GM12878 (cell line): ENCODE measurements around the gene NEURL4. TPM values are rescaled to one million over a fixed set of nuclear protein-coding genes. Genes with fewer than 3 reads are reported as not detected.

ENCODE experiments used
- ATAC-seq: fragments of 200-7000 bp; cut with Tn5 transposase; 3 replicates; pipeline ENCODE4 v1.9.1; 2020; ENCODE audit warnings: mild to moderate bottlenecking, moderate library complexity
- BruUV-seq: library from RNA; stranded (reverse); fragments of 400-500 nt; replicated peaks from 2 replicates; lab custom pipeline; 2021; lab: Mats Ljungman, UMichigan
- CTCF ChIA-PET: fragments of 300-600 bp; sonication (Branson Sonifier 250); formaldehyde crosslinking; extraction: SDS; loops from one replicate; lab custom pipeline; 2021; ENCODE audit warnings: inconsistent platforms; lab: Yijun Ruan, JAX
- POLR2A ChIA-PET: fragments of 350-600 bp; formaldehyde crosslinking; extraction: SDS; loops from one replicate; lab custom pipeline; 2021; ENCODE audit warnings: inconsistent platforms; lab: Charles Lee
- RAD21 ChIA-PET: fragments of 300-600 bp; sonication (Branson Sonifier 250); formaldehyde crosslinking; loops from one replicate; lab custom pipeline; 2023; ENCODE audit warnings: antibody characterized with exemption; ENCODE audit not compliant: unreplicated experiment; lab: Charles Lee
- SMC1A ChIA-PET: fragments of 300-600 bp; sonication (Branson Sonifier 250); formaldehyde crosslinking; loops from one replicate; lab custom pipeline; 2023; ENCODE audit not compliant: unreplicated experiment, uncharacterized antibody; lab: Charles Lee
- DNase-seq: peaks from one replicate; pipeline ENCODE4 v3.0.0-alpha.2; 2011; ENCODE audit warnings: low read depth, low spot score
- FAIRE-seq: peaks from 3 replicates; lab custom pipeline; 2011; peaks lifted over from hg19 to GRCh38; lab: Jason Lieb, UNC
- H2AFZ ChIP-seq: 2 replicates; pipeline ENCODE4 v1.6.0; 2011; ENCODE audit warnings: low read depth, low read length, control low read depth; ENCODE audit not compliant: control insufficient read depth
- H3K27ac ChIP-seq: 2 replicates; pipeline ENCODE4 v1.5.1; 2011; ENCODE audit warnings: control low read depth; ENCODE audit not compliant: control insufficient read depth, insufficient read depth
- H3K27me3 ChIP-seq, 2 experiments: replicated peaks in 1 of 2; 2 replicates each; pipeline versions ENCODE4 v1.6.0 to v1.6.1; 2011; ENCODE audit warnings: low read length in 1 of 2; ENCODE audit not compliant: control insufficient read depth in 2 of 2, insufficient read depth in 2 of 2
- H3K36me3 ChIP-seq, 2 experiments: 2 replicates each; pipeline ENCODE4 v1.5.1; 2011; ENCODE audit warnings: low read length in 1 of 2; ENCODE audit not compliant: control insufficient read depth in 2 of 2, insufficient read depth in 2 of 2
- H3K4me1 ChIP-seq: 2 replicates; pipeline ENCODE4 v1.6.1; 2011; ENCODE audit warnings: mild to moderate bottlenecking, low read length, moderate library complexity, mixed read lengths; ENCODE audit not compliant: control insufficient read depth, insufficient read depth
- H3K4me2 ChIP-seq: 2 replicates; pipeline ENCODE4 v1.6.0; 2011; ENCODE audit warnings: control low read depth; ENCODE audit not compliant: control insufficient read depth, insufficient read depth
- H3K4me3 ChIP-seq: fragments of 200-600 bp; sonication (generic); 2 replicates; pipeline ENCODE4 v1.5.1; 2016
- H3K79me2 ChIP-seq: 2 replicates; pipeline ENCODE4 v1.6.0; 2011; ENCODE audit warnings: low read length; ENCODE audit not compliant: control insufficient read depth, insufficient read depth
- H3K9ac ChIP-seq: 2 replicates; pipeline ENCODE4 v1.8.0; 2011; ENCODE audit warnings: low read length, control low read depth, mixed read lengths; ENCODE audit not compliant: control insufficient read depth, insufficient read depth
- H3K9me3 ChIP-seq: replicated peaks from 3 replicates; pipeline ENCODE4 v1.5.1; 2011; ENCODE audit warnings: mild to moderate bottlenecking, low read length; ENCODE audit not compliant: control insufficient read depth, insufficient read depth
- H4K20me1 ChIP-seq: 2 replicates; pipeline ENCODE4 v1.6.0; 2011; ENCODE audit not compliant: control insufficient read depth, insufficient read depth
- BHLHE40 ChIP-seq, 2 experiments: fragments of 450-650 bp in 1 of 2; IDR thresholded peaks; 2 replicates each; pipeline ENCODE4 v1.6.1; 2011 to 2017; ENCODE audit warnings: low read depth in 2 of 2, borderline replicate concordance in 1 of 2, improper control_type of control experiment in 1 of 2, low read length in 1 of 2, mild to moderate bottlenecking in 1 of 2
- CHD2 ChIP-seq: IDR thresholded peaks from 2 replicates; pipeline ENCODE4 v1.6.1; 2011; ENCODE audit warnings: low read depth, low read length, improper control_type of control experiment, borderline replicate concordance
- IRF4 ChIP-seq: IDR thresholded peaks from 2 replicates; pipeline ENCODE4 v1.6.1; 2011; ENCODE audit warnings: low read depth, low read length
- LARP7 ChIP-seq: fragments of 450-650 bp; IDR thresholded peaks from 2 replicates; pipeline ENCODE4 v1.6.1; 2017; ENCODE audit warnings: mild to moderate bottlenecking
- NRF1 ChIP-seq: conservative IDR thresholded peaks from 2 replicates; pipeline ENCODE4 v1.6.1; 2011; ENCODE audit warnings: mild to moderate bottlenecking, low read depth, low read length, improper control_type of control experiment
- RAD21 ChIP-seq: IDR thresholded peaks from 2 replicates; pipeline ENCODE4 v1.6.1; 2011; ENCODE audit warnings: mild to moderate bottlenecking, low read depth, low read length, moderate library complexity; ENCODE audit not compliant: insufficient read depth
- SMARCA5 ChIP-seq: fragments of 450-650 bp; IDR thresholded peaks from 2 replicates; pipeline ENCODE4 v1.6.1; 2017; ENCODE audit warnings: mild to moderate bottlenecking
- SMC3 ChIP-seq: IDR thresholded peaks from 2 replicates; pipeline ENCODE4 v1.6.1; 2011; ENCODE audit warnings: low read length, improper control_type of control experiment, borderline replicate concordance
- YY1 ChIP-seq: IDR thresholded peaks from 2 replicates; pipeline ENCODE4 v1.6.1; 2011; ENCODE audit warnings: low read depth, mild to moderate bottlenecking, low read length
- WGBS: methylation state at CpG from one replicate; pipeline ENCODE4 v1.1.6; 2016; ENCODE audit warnings: low lambda C conversion rate; ENCODE audit not compliant: insufficient replicate concordance, insufficient coverage; ENCODE audit errors: missing lambda C conversion rate; 5-methylcytosine and 5-hydroxymethylcytosine counted together
- in situ Hi-C: fragments of 300-500 bp; cut with MboI; formaldehyde crosslinking; loops from 9 replicates; pipeline ENCODE4 v1.14.3; 2018; ENCODE audit warnings: mixed read lengths
- intact Hi-C: fragments of 100-400 bp; cut with micrococcal nuclease; formaldehyde crosslinking; loops from one replicate; pipeline ENCODE4 v1.14.2; 2022; ENCODE audit not compliant: unreplicated experiment
- polyA plus RNA-seq, 11 experiments: library from polyadenylated mRNA; depleted of rRNA in 4 of 11; unstranded in 6 of 11; stranded (reverse) in 5 of 11; fragments of >200 nt; fragmentation: Nextera tagmentation in 4 of 11; fragmentation: Illumina TruSeq in 1 of 11; extraction: Ambion mirVana in 4 of 11; extraction: Trizol in 1 of 11; gene quantifications; 1 replicate in 1 of 11; 2 replicates in 10 of 11; pipeline versions ENCODE4 v1.2.1 to v1.2.3, GENCODE V29; 2011 to 2016; ENCODE audit warnings: inconsistent platforms in 2 of 11, missing spikeins in 2 of 11, low read depth in 1 of 11
- total RNA-seq, 4 experiments: library from RNA; depleted of rRNA in 3 of 4; stranded (reverse); fragments of >200 nt in 3 of 4; fragmentation: Illumina TruSeq in 1 of 4; extraction: Trizol in 1 of 4; gene quantifications; 2 replicates each; pipeline versions ENCODE4 v1.2.1 to v1.2.3, GENCODE V29; 2013 to 2021
- TF ChIP-seq, protein P1 (sequence below): fragments of 450-650 bp; conservative IDR thresholded peaks from 2 replicates; pipeline ENCODE4 v1.6.1; 2017; ENCODE audit warnings: mild to moderate bottlenecking, moderate library complexity
- TF ChIP-seq, protein P2 (sequence below): fragments of 450-650 bp; IDR thresholded peaks from 2 replicates; pipeline ENCODE4 v1.6.1; 2016; ENCODE audit warnings: mild to moderate bottlenecking
- TF ChIP-seq, protein P3 (sequence below): fragments of 450-650 bp; formaldehyde crosslinking; IDR thresholded peaks from 2 replicates; pipeline ENCODE4 v1.5.0; 2022; ENCODE audit warnings: mild to moderate bottlenecking, missing genetic modification characterization

The NEURL4 gene
- total and polyA plus RNA-seq, 10 of the 15 experiments (the other 5 are each of a cell fraction or from before 2014, with no cell fraction given), result 0.03 to 41.9 (median 10.0) TPM

DNA sequence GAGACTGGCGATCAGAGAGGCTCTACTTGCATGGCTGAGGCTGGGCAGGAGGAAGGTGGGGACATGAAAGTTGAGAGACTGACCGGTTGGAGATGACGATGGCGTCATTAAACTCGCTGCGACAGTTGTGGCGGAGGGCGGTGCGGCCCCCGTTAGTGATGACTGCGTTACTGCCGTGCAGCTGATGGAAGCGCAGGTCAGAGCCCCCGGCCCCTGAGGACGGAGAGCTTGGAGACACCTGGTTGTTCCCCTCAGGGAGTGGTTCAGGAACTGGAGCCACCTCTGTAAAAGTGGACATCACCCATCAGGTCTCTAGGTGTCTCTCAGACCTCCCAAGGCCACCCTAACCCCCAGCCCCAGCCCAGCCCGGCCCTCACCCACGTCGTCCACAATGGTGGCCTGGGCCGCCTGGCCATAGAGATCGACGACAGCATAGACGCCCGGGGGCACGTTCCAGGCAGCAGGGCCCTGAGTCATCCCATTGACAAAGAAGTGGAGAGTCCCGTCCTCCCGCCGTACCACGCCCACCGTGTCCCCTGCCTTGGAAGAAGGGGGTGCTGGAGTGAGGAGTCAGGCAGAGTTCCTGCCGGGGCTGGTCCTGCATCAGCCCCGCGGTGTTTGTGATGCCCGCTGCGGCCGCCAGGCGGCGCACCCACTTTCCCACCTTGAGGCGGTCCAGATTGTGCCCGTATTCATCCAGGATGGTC is 5.3 kb downstream of the NEURL4 start:
- FAIRE-seq (peak; percentile 13), ATAC-seq (peak; percentile 77), DNase-seq (no peak)
- Histone ChIP-seq H3K4me3 (no peak overlapping the region), H3K9me3 (no peaks in the 10 kb centered on the region), H3K4me2 (peak overlapping the region; percentile 26; the same call in 1 of the 2 replicates), H3K4me1 (peaks cover 5% of the 10 kb centered on the region), H4K20me1 (no peaks in the 10 kb centered on the region), H3K27me3 (no peaks in the 10 kb centered on the region), H3K27ac (no peak overlapping the region), H2AFZ (no peak overlapping the region), H3K79me2 (peaks cover 14% of the 10 kb centered on the region), H3K9ac (no peak overlapping the region), H3K36me3 (peaks cover 9 to 33% of the 10 kb centered on the region in 2 experiments; a peak in 3 of 4 replicates)
- intact Hi-C loops (loop anchor here (1.0 kb wide), 1 partner anchor 21 kb away; no protein-coding TSS in a partner anchor), in situ Hi-C loops (no loop called here)
- ChIA-PET RAD21 (interaction anchor here (1.3 to 2.4 kb wide), 3 partner anchors 13 to 22 kb away, joined by 4 to 13 read pairs (median 12); partner anchors contain the start of gene ACAP1), POLR2A (interaction anchor here (1.3 kb wide), 1 partner anchor 13 kb away, joined by 9 read pairs; the partner anchor contains the start of gene ACAP1), CTCF (interaction anchor here (0.8 to 7.9 kb wide), 5 partner anchors 13 to 191 kb away, joined by 3 to 49 read pairs (median 9); partner anchors contain the start of genes ACAP1 and PHF23), SMC1A (interaction anchor here (1.1 to 3.5 kb wide), 3 partner anchors 13 to 22 kb away, joined by 3 to 21 read pairs (median 6); partner anchors contain the start of gene ACAP1)
- BruUV-seq, result no TSS peak
- WGBS, result 54% methylated on average over 38 of the region's 39 CpGs
- peak; percentile 87 for TF ChIP-seq IRF4
- no peak for TF ChIP-seq NRF1
- peak; percentile 74; the same call in 1 of the 2 replicates for TF ChIP-seq SMARCA5
- peak; percentile 70 for TF ChIP-seq RAD21
- peak; percentile 90 for TF ChIP-seq SMC3
- TF ChIP-seq, protein P1, sequence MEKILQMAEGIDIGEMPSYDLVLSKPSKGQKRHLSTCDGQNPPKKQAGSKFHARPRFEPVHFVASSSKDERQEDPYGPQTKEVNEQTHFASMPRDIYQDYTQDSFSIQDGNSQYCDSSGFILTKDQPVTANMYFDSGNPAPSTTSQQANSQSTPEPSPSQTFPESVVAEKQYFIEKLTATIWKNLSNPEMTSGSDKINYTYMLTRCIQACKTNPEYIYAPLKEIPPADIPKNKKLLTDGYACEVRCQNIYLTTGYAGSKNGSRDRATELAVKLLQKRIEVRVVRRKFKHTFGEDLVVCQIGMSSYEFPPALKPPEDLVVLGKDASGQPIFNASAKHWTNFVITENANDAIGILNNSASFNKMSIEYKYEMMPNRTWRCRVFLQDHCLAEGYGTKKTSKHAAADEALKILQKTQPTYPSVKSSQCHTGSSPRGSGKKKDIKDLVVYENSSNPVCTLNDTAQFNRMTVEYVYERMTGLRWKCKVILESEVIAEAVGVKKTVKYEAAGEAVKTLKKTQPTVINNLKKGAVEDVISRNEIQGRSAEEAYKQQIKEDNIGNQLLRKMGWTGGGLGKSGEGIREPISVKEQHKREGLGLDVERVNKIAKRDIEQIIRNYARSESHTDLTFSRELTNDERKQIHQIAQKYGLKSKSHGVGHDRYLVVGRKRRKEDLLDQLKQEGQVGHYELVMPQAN, result no peak
- TF ChIP-seq LARP7, result 0 out of 2 replicates have a peak, but pooled peaks have one; percentile 65
- TF ChIP-seq CHD2, result 0 out of 2 replicates have a peak, but pooled peaks have one; percentile 13
- TF ChIP-seq, protein P2, sequence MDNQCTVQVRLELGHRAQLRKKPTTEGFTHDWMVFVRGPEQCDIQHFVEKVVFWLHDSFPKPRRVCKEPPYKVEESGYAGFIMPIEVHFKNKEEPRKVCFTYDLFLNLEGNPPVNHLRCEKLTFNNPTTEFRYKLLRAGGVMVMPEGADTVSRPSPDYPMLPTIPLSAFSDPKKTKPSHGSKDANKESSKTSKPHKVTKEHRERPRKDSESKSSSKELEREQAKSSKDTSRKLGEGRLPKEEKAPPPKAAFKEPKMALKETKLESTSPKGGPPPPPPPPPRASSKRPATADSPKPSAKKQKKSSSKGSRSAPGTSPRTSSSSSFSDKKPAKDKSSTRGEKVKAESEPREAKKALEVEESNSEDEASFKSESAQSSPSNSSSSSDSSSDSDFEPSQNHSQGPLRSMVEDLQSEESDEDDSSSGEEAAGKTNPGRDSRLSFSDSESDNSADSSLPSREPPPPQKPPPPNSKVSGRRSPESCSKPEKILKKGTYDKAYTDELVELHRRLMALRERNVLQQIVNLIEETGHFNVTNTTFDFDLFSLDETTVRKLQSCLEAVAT, result peak; percentile 56; the same call in 1 of the 2 replicates
- TF ChIP-seq YY1, result peak; percentile 80
- 0 out of 4 replicates have a peak, but pooled peaks of 1 of the 2 experiments have one; percentile 14 for TF ChIP-seq BHLHE40 (IDR thresholded peaks at IDR 0.05; ENCODE audit: borderline replicate concordance in 1 of 2, low read depth in 2 of 2, low read length in 1 of 2)
- TF ChIP-seq, protein P3, sequence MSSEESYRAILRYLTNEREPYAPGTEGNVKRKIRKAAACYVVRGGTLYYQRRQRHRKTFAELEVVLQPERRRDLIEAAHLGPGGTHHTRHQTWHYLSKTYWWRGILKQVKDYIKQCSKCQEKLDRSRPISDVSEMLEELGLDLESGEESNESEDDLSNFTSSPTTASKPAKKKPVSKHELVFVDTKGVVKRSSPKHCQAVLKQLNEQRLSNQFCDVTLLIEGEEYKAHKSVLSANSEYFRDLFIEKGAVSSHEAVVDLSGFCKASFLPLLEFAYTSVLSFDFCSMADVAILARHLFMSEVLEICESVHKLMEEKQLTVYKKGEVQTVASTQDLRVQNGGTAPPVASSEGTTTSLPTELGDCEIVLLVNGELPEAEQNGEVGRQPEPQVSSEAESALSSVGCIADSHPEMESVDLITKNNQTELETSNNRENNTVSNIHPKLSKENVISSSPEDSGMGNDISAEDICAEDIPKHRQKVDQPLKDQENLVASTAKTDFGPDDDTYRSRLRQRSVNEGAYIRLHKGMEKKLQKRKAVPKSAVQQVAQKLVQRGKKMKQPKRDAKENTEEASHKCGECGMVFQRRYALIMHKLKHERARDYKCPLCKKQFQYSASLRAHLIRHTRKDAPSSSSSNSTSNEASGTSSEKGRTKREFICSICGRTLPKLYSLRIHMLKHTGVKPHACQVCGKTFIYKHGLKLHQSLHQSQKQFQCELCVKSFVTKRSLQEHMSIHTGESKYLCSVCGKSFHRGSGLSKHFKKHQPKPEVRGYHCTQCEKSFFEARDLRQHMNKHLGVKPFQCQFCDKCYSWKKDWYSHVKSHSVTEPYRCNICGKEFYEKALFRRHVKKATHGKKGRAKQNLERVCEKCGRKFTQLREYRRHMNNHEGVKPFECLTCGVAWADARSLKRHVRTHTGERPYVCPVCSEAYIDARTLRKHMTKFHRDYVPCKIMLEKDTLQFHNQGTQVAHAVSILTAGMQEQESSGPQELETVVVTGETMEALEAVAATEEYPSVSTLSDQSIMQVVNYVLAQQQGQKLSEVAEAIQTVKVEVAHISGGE (CRISPR knock-in tag), result no peak
